ENCODE data around the gene LILRB3.
"Not testable (repeated sequence)": the region's sequence is repeated elsewhere in the genome, so short reads cannot be mapped to it uniquely, and the experiment has no call there.

Gene LILRB3

GRCh38 chr19:54242234-54242633, 19.4 kb upstream of the LILRB3 start:
- not testable (repeated sequence) for DNase-seq

- not testable (repeated sequence) for DNase-seq
Measured at GRCh38 chr19:54240372-54241336, 17.8 kb upstream of the LILRB3 start.

GRCh38 chr19:54239491-54240371, 16.9 kb upstream of the LILRB3 start:
- not testable (repeated sequence) for DNase-seq

GRCh38 chr19:54233941-54234340, 11.1 kb upstream of the LILRB3 start:
- no peak for DNase-seq

GRCh38 chr19:54231077-54231931, 8.5 kb upstream of the LILRB3 start:
- peak; percentile 96 for DNase-seq

- DNase-seq, result no peak
Measured at GRCh38 chr19:54230031-54230430, 7.2 kb upstream of the LILRB3 start.

- no peak for DNase-seq
Measured at GRCh38 chr19:54229146-54229545, 6.3 kb upstream of the LILRB3 start.

GRCh38 chr19:54224619-54225018, 1.8 kb upstream of the LILRB3 start:
- DNase-seq, result not testable (repeated sequence)

- not testable (repeated sequence) for DNase-seq
Measured at GRCh38 chr19:54223937-54224281, 1.1 kb upstream of the LILRB3 start.

- not testable (repeated sequence) for DNase-seq
Measured at GRCh38 chr19:54223277-54223936, 600 bp upstream of the LILRB3 start.

- not testable (repeated sequence) for DNase-seq
Measured at GRCh38 chr19:54221947-54222346, 860 bp downstream of the LILRB3 start.

- DNase-seq, result not testable (repeated sequence)
Measured at GRCh38 chr19:54219702-54220101, 3.1 kb downstream of the LILRB3 start.

GRCh38 chr19:54218960-54219661, 3.7 kb downstream of the LILRB3 start:
- no peak for DNase-seq

- DNase-seq, result no peak
Measured at GRCh38 chr19:54218259-54218658, 4.5 kb downstream of the LILRB3 start.

GRCh38 chr19:54217517-54218247, 5.1 kb downstream of the LILRB3 start:
- DNase-seq, result not testable (repeated sequence)

GRCh38 chr19:54216869-54217268, 5.9 kb downstream of the LILRB3 start:
- no peak for DNase-seq

- not testable (repeated sequence) for DNase-seq
Measured at GRCh38 chr19:54214734-54215133, 8.1 kb downstream of the LILRB3 start.

GRCh38 chr19:54214217-54214616, 8.6 kb downstream of the LILRB3 start:
- DNase-seq, result not testable (repeated sequence)

GRCh38 chr19:54211235-54211634, 11.6 kb downstream of the LILRB3 start:
- DNase-seq, result no peak

GRCh38 chr19:54209811-54210494, 12.9 kb downstream of the LILRB3 start:
- DNase-seq, result no peak
